NT2/D1 (cell line): ENCODE measurements around the gene TCERG1.

Source experiments
- SUZ12 ChIP-seq: IDR thresholded peaks from 2 replicates; pipeline ENCODE4 v1.6.1; 2011; ENCODE audit not compliant: insufficient read length, insufficient read depth; ENCODE audit errors: extremely low read depth
- YY1 ChIP-seq: IDR thresholded peaks from 2 replicates; pipeline ENCODE4 v1.6.1; 2011; ENCODE audit not compliant: insufficient read length, insufficient read depth
- ZNF274 ChIP-seq: IDR thresholded peaks from 2 replicates; pipeline ENCODE4 v1.6.1; 2011; ENCODE audit warnings: mild to moderate bottlenecking, low read depth, low read length

GRCh38 chr5:146499680-146500079 lies 52.5 kb downstream of the TCERG1 start:
- TF ChIP-seq YY1 = no peak
- no peak for TF ChIP-seq ZNF274
- no peak for TF ChIP-seq SUZ12
